SK-N-SH (cell line): Measurements from ENCODE around the gene CACNG4. TPM values are rescaled to one million over a fixed set of nuclear protein-coding genes. Genes with fewer than 3 reads are reported as not detected.
A peak's percentile ranks its signal among the peaks of the same experiment; 100 is the strongest.

ENCODE experiments used
- CTCF ChIA-PET: fragments of 300-600, 350-600 bp; formaldehyde crosslinking; extraction: SDS; loops from one replicate; lab custom pipeline; 2021; lab: Yijun Ruan, JAX
- POLR2A ChIA-PET: fragments of 350-600 bp; sonication (Branson Sonifier 250); formaldehyde crosslinking; extraction: SDS; loops from one replicate; lab custom pipeline; 2020; ENCODE audit warnings: antibody characterized with exemption, inconsistent platforms; lab: Yijun Ruan, JAX
- DNase-seq: peaks from one replicate; pipeline ENCODE4 v3.0.0; 2012
- H2AFZ ChIP-seq: fragments of 200-600 bp; sonication (generic); 2 replicates; pipeline ENCODE4 v1.8.1; 2016; ENCODE audit warnings: antibody characterized with exemption, mild to moderate bottlenecking, low read depth
- H3F3A ChIP-seq: fragments of 200-600 bp; sonication (generic); replicated peaks from 2 replicates; pipeline ENCODE3; 2016; ENCODE audit warnings: antibody characterized with exemption, mild to moderate bottlenecking; ENCODE audit not compliant: insufficient read depth
- H3K27ac ChIP-seq, 2 experiments: fragments of 200-500 bp in 1 of 2; fragments of 200-600 bp in 1 of 2; sonication (Bioruptor generic) in 1 of 2; sonication (generic), shearing (Covaris generic) in 1 of 2; 2 replicates each; pipeline versions ENCODE4 v1.5.1 to v1.6.1; 2014 to 2016; ENCODE audit warnings: low read depth in 2 of 2, inconsistent platforms in 1 of 2, low read length in 1 of 2, mild to moderate bottlenecking in 1 of 2, mixed read lengths in 1 of 2
- H3K27me3 ChIP-seq: fragments of 200-600 bp; sonication (generic), shearing (Covaris generic); 2 replicates; pipeline ENCODE4 v1.6.1; 2016; ENCODE audit warnings: mixed run types; ENCODE audit not compliant: insufficient read depth
- H3K36me3 ChIP-seq, 2 experiments: fragments of 200-500 bp in 1 of 2; fragments of 200-600 bp in 1 of 2; sonication (Bioruptor generic) in 1 of 2; sonication (generic) in 1 of 2; replicated peaks in 1 of 2; 2 replicates each; pipeline versions ENCODE3 to v1.5.1; 2014 to 2016; ENCODE audit warnings: low read length in 1 of 2, mild to moderate bottlenecking in 1 of 2; ENCODE audit not compliant: insufficient read depth in 2 of 2, control insufficient read depth in 1 of 2
- H3K4me1 ChIP-seq, 2 experiments: fragments of 200-500 bp in 1 of 2; fragments of 200-600 bp in 1 of 2; sonication (Bioruptor generic) in 1 of 2; sonication (generic), shearing (Covaris generic) in 1 of 2; 2 replicates each; pipeline versions ENCODE4 v1.5.1 to v1.6.1; 2014 to 2016; ENCODE audit warnings: low read depth in 1 of 2, low read length in 1 of 2, mixed run types in 1 of 2; ENCODE audit not compliant: insufficient read depth in 2 of 2, control insufficient read depth in 1 of 2
- H3K4me2 ChIP-seq: fragments of 200-600 bp; sonication (generic), shearing (Covaris generic); 2 replicates; pipeline ENCODE4 v1.6.1; 2017; ENCODE audit warnings: mixed run types
- H3K4me3 ChIP-seq, 2 experiments: fragments of 200-500 bp in 1 of 2; fragments of 200-600 bp in 1 of 2; sonication (Bioruptor generic) in 1 of 2; sonication (generic), shearing (Covaris generic) in 1 of 2; 2 replicates each; pipeline versions ENCODE4 v1.5.1 to v1.8.1; 2014 to 2016; ENCODE audit warnings: low read depth in 2 of 2, inconsistent platforms in 1 of 2, low read length in 1 of 2, mild to moderate bottlenecking in 1 of 2, mixed read lengths in 1 of 2, moderate library complexity in 1 of 2
- H3K79me2 ChIP-seq: fragments of 200-600 bp; sonication (generic); 2 replicates; pipeline ENCODE4 v1.8.1; 2017; ENCODE audit warnings: mild to moderate bottlenecking; ENCODE audit not compliant: insufficient read depth
- H3K9ac ChIP-seq: fragments of 200-600 bp; sonication (generic); 2 replicates; pipeline ENCODE4 v1.6.1; 2017; ENCODE audit warnings: mixed run types
- H3K9me2 ChIP-seq: fragments of 200-600 bp; sonication (generic); 2 replicates; pipeline ENCODE4 v1.6.1; 2017; ENCODE audit warnings: mixed run types
- H3K9me3 ChIP-seq: fragments of 200-600 bp; sonication (generic); 2 replicates; pipeline ENCODE4 v1.6.1; 2017; ENCODE audit warnings: mixed run types, mild to moderate bottlenecking, moderate library complexity
- H4K20me1 ChIP-seq: fragments of 200-600 bp; sonication (generic); 2 replicates; pipeline ENCODE4 v1.6.1; 2017; ENCODE audit warnings: mild to moderate bottlenecking, mixed run types; ENCODE audit not compliant: insufficient read depth
- CHD2 ChIP-seq: fragments of 150-350 bp; IDR thresholded peaks from 2 replicates; pipeline ENCODE4 v1.6.1; 2018; ENCODE audit warnings: low read length; ENCODE audit not compliant: partially characterized antibody
- ELF1 ChIP-seq: IDR thresholded peaks from 2 replicates; pipeline ENCODE4 v1.4.0; 2012
- EZH2phosphoT487 ChIP-seq: fragments of 200-600 bp; sonication (generic); IDR thresholded peaks from 2 replicates; pipeline ENCODE4 v1.6.1; 2017; ENCODE audit warnings: low read depth, mixed run types, mild to moderate bottlenecking, antibody characterized with exemption, moderate library complexity, borderline replicate concordance
- FOSL2 ChIP-seq: IDR thresholded peaks from 2 replicates; pipeline ENCODE4 v1.4.0; 2012; ENCODE audit warnings: low read depth, mild to moderate bottlenecking, moderate library complexity, borderline replicate concordance
- FOXM1 ChIP-seq: IDR thresholded peaks from 2 replicates; pipeline ENCODE4 v1.4.0; 2012; ENCODE audit warnings: low read depth, mild to moderate bottlenecking
- GABPA ChIP-seq: IDR thresholded peaks from 2 replicates; pipeline ENCODE4 v1.4.0; 2012; ENCODE audit warnings: low read depth, mild to moderate bottlenecking
- GATA2 ChIP-seq: sonication (generic); formaldehyde crosslinking; IDR thresholded peaks from 2 replicates; pipeline ENCODE4 v1.5.0; 2020; ENCODE audit warnings: mild to moderate bottlenecking, missing genetic modification reagents
- JUND ChIP-seq: IDR thresholded peaks from 2 replicates; pipeline ENCODE4 v1.4.0; 2012
- MXI1 ChIP-seq: IDR thresholded peaks from 2 replicates; pipeline ENCODE4 v1.6.1; 2012; ENCODE audit warnings: mild to moderate bottlenecking, low read depth, low read length, improper control_type of control experiment
- NFIC ChIP-seq: IDR thresholded peaks from 2 replicates; pipeline ENCODE4 v1.4.0; 2012; ENCODE audit warnings: borderline replicate concordance
- NRF1 ChIP-seq: IDR thresholded peaks from 2 replicates; pipeline ENCODE4 v1.6.1; 2012; ENCODE audit warnings: low read depth, mild to moderate bottlenecking, low read length
- POLR2AphosphoS5 ChIP-seq: IDR thresholded peaks from 2 replicates; pipeline ENCODE4 v1.6.1; 2012; ENCODE audit warnings: low read depth, low read length
- RAD21 ChIP-seq: IDR thresholded peaks from 2 replicates; pipeline ENCODE4 v1.6.1; 2012; ENCODE audit warnings: mild to moderate bottlenecking, low read length
- RFX5 ChIP-seq: IDR thresholded peaks from 2 replicates; pipeline ENCODE4 v1.6.1; 2012; ENCODE audit warnings: mild to moderate bottlenecking, improper control_type of control experiment, low read length
- RXRA ChIP-seq: IDR thresholded peaks from 2 replicates; pipeline ENCODE4 v1.4.0; 2012; ENCODE audit warnings: low read depth, mild to moderate bottlenecking, borderline replicate concordance
- SIN3A ChIP-seq: IDR thresholded peaks from 2 replicates; pipeline ENCODE4 v1.6.1; 2012; ENCODE audit warnings: low read depth, mild to moderate bottlenecking, low read length, moderate library complexity, borderline replicate concordance
- TEAD4 ChIP-seq: IDR thresholded peaks from 2 replicates; pipeline ENCODE4 v1.4.0; 2012; ENCODE audit warnings: mild to moderate bottlenecking, borderline replicate concordance; ENCODE audit not compliant: insufficient read depth
- WGBS: methylation state at CpG from one replicate; pipeline ENCODE4 v1.1.6; 2017; ENCODE audit warnings: low lambda C conversion rate; 5-methylcytosine and 5-hydroxymethylcytosine counted together
- polyA plus RNA-seq, 3 experiments: library from polyadenylated mRNA; depleted of rRNA; stranded (reverse); fragments of >200 nt; gene quantifications; 2 replicates each; pipeline ENCODE4 v1.2.3, GENCODE V29; 2012
- TF ChIP-seq, protein P1 (sequence below): fragments of 200-600 bp; sonication (generic); IDR thresholded peaks from 2 replicates; pipeline ENCODE4 v1.6.1; 2017; ENCODE audit warnings: antibody characterized with exemption, mild to moderate bottlenecking, moderate library complexity
- TF ChIP-seq, protein P2 (sequence below): IDR thresholded peaks from 2 replicates; pipeline ENCODE4; 2012
- TF ChIP-seq, protein P3 (sequence below): IDR thresholded peaks from 2 replicates; pipeline ENCODE4 v1.4.0; 2012; ENCODE audit warnings: low read depth

CACNG4 gene
- polyA plus RNA-seq, 1 of the 3 experiments (the other 2 are of a cell fraction) = 13.2 TPM

DNA sequence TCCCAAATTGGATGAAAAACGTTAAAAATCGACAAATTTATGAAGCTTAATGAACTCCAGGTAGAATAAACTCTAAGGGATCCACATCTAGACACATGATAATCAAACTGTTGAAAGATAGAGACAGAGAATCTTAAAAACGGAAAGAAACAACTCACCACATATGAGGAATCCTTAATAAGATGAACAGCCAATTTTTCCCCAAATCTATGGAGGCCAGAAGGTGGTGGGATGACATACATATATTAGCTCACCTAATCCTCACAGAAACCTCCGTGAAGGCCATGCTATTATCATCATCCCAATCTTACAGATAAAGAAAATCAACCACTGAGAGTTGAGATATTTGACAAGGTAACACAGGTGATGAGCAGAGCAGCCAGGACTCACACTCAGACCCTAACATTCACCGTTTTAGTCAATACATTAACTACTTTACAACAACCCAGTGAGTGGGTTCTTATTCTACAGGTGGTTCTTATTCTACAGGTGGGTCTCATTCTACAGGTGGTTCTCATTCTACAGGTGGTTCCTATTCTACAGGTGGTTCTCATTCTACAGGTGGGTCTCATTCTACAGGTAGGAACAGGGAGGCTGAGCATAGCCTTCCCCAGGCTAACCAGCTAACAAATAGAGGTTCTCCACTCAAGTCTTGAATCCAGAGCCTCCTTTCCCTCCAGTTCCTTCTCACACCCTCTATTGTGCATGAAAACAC lies 84.7 kb downstream of the CACNG4 start:
- CTCF ChIA-PET = no interaction called here

DNA sequence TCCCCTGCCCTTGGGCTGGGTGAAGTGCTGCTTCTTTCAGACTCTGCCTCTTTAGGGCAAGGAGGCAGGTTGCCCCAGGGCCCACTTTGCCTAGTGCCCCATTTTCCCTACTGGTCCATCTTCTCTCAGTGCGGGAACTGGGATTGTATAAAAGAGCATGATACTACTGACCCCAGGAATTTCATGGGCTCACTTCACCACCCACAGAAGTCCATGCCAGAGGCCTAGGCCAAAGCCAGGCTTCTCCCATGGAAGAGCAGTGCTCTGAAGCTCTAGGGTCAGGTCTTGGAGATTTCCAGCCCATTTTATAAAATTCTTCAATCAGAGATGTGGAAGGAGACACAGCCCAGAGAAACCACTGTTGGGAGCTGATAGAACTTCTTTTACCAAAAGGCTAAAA lies 85.6 kb downstream of the CACNG4 start:
- H3F3A ChIP-seq = no peaks in the 10 kb centered on the region
- no peak overlapping the region for H2AFZ ChIP-seq
- no peaks in the 10 kb centered on the region for H3K36me3 ChIP-seq
- no peak overlapping the region for H3K4me2 ChIP-seq
- H3K27me3 ChIP-seq = no peaks in the 10 kb centered on the region; the same call in 1 of the 2 replicates
- H3K9me3 ChIP-seq = peaks cover 9% of the 10 kb centered on the region
- CTCF ChIA-PET = no interaction called here
- 45% methylated on average over 1 of the region's 1 CpG for WGBS
- peaks cover 0 to 3% of the 10 kb centered on the region in 2 experiments; a peak in 1 of 4 replicates for H3K4me1 ChIP-seq
- no peak overlapping the region for H3K9ac ChIP-seq
- POLR2A ChIA-PET = no interaction called here
- H3K27ac ChIP-seq = no peak overlapping the region
- DNase-seq = no peak
- no peak overlapping the region for H3K4me3 ChIP-seq
- no peaks in the 10 kb centered on the region for H3K9me2 ChIP-seq
- no peaks in the 10 kb centered on the region for H3K79me2 ChIP-seq
- no peaks in the 10 kb centered on the region for H4K20me1 ChIP-seq
- TF ChIP-seq GABPA (no peak), ELF1 (no peak), CHD2 (no peak), FOSL2 (no peak), FOXM1 (no peak), RXRA (no peak), NFIC (no peak), RAD21 (no peak), NRF1 (no peak), SIN3A (no peak), POLR2AphosphoS5 (no peak), RFX5 (no peak), TEAD4 (no peak), MXI1 (no peak)
- TF ChIP-seq, protein P1, sequence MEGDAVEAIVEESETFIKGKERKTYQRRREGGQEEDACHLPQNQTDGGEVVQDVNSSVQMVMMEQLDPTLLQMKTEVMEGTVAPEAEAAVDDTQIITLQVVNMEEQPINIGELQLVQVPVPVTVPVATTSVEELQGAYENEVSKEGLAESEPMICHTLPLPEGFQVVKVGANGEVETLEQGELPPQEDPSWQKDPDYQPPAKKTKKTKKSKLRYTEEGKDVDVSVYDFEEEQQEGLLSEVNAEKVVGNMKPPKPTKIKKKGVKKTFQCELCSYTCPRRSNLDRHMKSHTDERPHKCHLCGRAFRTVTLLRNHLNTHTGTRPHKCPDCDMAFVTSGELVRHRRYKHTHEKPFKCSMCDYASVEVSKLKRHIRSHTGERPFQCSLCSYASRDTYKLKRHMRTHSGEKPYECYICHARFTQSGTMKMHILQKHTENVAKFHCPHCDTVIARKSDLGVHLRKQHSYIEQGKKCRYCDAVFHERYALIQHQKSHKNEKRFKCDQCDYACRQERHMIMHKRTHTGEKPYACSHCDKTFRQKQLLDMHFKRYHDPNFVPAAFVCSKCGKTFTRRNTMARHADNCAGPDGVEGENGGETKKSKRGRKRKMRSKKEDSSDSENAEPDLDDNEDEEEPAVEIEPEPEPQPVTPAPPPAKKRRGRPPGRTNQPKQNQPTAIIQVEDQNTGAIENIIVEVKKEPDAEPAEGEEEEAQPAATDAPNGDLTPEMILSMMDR = no peak

More for the DNA sequence above, 84.7 kb downstream of the CACNG4 start:
- H3K9ac ChIP-seq = no peak overlapping the region
- H3K4me1 ChIP-seq = peaks cover 0 to 3% of the 10 kb centered on the region in 2 experiments; a peak in 1 of 4 replicates
- no peak overlapping the region; a peak in 1 of 4 replicates for H3K4me3 ChIP-seq
- no peaks in the 10 kb centered on the region for H3F3A ChIP-seq
- no peaks in the 10 kb centered on the region for H3K36me3 ChIP-seq
- H2AFZ ChIP-seq = no peak overlapping the region
- no peak for TF ChIP-seq CHD2
- no peak for TF ChIP-seq NRF1
- TF ChIP-seq, protein P1 = no peak
- TF ChIP-seq, protein P2, sequence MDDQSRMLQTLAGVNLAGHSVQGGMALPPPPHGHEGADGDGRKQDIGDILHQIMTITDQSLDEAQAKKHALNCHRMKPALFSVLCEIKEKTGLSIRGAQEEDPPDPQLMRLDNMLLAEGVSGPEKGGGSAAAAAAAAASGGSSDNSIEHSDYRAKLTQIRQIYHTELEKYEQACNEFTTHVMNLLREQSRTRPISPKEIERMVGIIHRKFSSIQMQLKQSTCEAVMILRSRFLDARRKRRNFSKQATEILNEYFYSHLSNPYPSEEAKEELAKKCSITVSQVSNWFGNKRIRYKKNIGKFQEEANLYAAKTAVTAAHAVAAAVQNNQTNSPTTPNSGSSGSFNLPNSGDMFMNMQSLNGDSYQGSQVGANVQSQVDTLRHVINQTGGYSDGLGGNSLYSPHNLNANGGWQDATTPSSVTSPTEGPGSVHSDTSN = no peak
- TF ChIP-seq, protein P3, sequence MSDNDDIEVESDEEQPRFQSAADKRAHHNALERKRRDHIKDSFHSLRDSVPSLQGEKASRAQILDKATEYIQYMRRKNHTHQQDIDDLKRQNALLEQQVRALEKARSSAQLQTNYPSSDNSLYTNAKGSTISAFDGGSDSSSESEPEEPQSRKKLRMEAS = no peak
- no peak for TF ChIP-seq GATA2 (CRISPR knock-in tag)
- TF ChIP-seq RAD21 = no peak
- TF ChIP-seq SIN3A = no peak
- TF ChIP-seq NFIC = no peak
- TF ChIP-seq EZH2phosphoT487 = no peak
- TF ChIP-seq JUND = no peak
- H4K20me1 ChIP-seq = no peaks in the 10 kb centered on the region
- POLR2A ChIA-PET = interaction anchor here (0.6 kb wide), 1 partner anchor 78 kb away, joined by 3 read pairs; no protein-coding TSS in a partner anchor
- no peak overlapping the region for H3K4me2 ChIP-seq
- H3K9me2 ChIP-seq = no peaks in the 10 kb centered on the region
- H3K79me2 ChIP-seq = no peaks in the 10 kb centered on the region
- peaks cover 9% of the 10 kb centered on the region for H3K9me3 ChIP-seq
- WGBS = 22% methylated on average over 5 of the region's 5 CpGs
- DNase-seq = peak; percentile 41
- no peak overlapping the region for H3K27ac ChIP-seq
- no peaks in the 10 kb centered on the region; the same call in 1 of the 2 replicates for H3K27me3 ChIP-seq
